Spleen (tissue), 7 donors: ENCODE results near the gene LRBA.

ENCODE experiments used
- POLR2A ChIP-seq, 3 donors: fragments of 450-650 bp; IDR thresholded peaks; one replicate each; pipeline ENCODE4 v1.5.1; 2017; ENCODE audit warnings: antibody characterized with exemption in 3 of 3, mild to moderate bottlenecking in 1 of 3
- TF ChIP-seq, protein P1 (sequence below), 11 experiments: fragments of 200-600 bp in 7 of 11; fragments of 450-650 bp in 4 of 11; sonication (generic) in 4 of 11; IDR thresholded peaks in 8 of 11; conservative IDR thresholded peaks in 3 of 11; 1 replicate in 7 of 11; 2 replicates in 4 of 11; pipeline versions ENCODE4 v1.4.0 to v1.8.0; 2016 to 2021; ENCODE audit warnings: antibody characterized with exemption in 11 of 11, inconsistent platforms in 4 of 11, mild to moderate bottlenecking in 1 of 11
- donor health status: DM: no; HTN: no; CAD: no; lungs with moderate emphysema.
- donor health status: DM: no; HTN: no; CAD: no.
- donor health status: DM: no; HTN: no; CAD: no.

DNA sequence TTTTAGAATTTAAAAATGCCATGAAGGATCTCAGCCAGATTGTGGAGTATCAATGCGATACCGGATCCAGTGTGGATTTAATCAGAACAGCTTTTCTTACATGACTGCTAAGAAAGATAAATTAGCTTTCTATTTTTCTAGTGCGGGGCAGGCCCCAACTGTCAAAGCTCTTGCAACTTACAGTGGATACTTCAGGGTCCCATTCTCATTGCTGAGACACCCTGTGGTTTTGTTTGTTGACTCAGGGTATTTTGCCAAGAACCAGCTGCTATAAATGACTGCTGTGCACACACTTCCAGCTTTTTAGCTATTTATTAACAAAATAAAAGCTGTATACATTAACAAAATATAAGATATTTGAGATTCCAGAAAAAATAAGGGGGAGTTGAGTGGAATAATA lies 770.5 kb downstream of the LRBA start:
- TF ChIP-seq, protein P1, sequence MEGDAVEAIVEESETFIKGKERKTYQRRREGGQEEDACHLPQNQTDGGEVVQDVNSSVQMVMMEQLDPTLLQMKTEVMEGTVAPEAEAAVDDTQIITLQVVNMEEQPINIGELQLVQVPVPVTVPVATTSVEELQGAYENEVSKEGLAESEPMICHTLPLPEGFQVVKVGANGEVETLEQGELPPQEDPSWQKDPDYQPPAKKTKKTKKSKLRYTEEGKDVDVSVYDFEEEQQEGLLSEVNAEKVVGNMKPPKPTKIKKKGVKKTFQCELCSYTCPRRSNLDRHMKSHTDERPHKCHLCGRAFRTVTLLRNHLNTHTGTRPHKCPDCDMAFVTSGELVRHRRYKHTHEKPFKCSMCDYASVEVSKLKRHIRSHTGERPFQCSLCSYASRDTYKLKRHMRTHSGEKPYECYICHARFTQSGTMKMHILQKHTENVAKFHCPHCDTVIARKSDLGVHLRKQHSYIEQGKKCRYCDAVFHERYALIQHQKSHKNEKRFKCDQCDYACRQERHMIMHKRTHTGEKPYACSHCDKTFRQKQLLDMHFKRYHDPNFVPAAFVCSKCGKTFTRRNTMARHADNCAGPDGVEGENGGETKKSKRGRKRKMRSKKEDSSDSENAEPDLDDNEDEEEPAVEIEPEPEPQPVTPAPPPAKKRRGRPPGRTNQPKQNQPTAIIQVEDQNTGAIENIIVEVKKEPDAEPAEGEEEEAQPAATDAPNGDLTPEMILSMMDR (IDR thresholded peaks at IDR 0.05 in 8 of 11, conservative IDR thresholded peaks at IDR 0.05 in 3 of 11) = no peak
- TF ChIP-seq POLR2A (IDR thresholded peaks at IDR 0.05) = no peak
